ENCODE data around the gene AKNAD1.

DNA sequence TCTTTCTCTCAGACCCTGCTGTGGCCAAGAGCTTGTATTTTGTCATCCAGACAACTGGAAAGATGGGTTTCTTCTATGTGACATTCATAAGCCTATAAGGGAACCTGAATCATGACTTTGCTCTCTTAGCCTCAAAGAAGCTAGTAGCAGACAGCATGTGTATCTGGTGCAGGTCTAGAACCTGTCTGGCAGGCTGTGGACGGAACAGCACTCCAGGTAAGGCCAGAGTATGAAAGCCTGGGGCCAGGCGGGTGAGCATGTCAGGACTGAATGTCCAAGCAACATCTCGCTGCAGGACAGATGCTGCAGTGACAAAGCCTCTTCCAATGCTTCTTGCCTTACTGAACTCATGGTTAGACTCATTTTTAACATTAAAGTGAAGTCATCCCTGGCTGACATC is 32.8 kb downstream of the AKNAD1 start:
- TF ChIP-seq CTCF (conservative IDR thresholded peaks at IDR 0.05; ENCODE audit: low read length), result no peak
- no peak for TF ChIP-seq EZH2phosphoT487 (IDR thresholded peaks at IDR 0.05; ENCODE audit: borderline replicate concordance, low read depth, low read length)
